ENCODE results near the gene PDLIM4.

Gene PDLIM4

DNA sequence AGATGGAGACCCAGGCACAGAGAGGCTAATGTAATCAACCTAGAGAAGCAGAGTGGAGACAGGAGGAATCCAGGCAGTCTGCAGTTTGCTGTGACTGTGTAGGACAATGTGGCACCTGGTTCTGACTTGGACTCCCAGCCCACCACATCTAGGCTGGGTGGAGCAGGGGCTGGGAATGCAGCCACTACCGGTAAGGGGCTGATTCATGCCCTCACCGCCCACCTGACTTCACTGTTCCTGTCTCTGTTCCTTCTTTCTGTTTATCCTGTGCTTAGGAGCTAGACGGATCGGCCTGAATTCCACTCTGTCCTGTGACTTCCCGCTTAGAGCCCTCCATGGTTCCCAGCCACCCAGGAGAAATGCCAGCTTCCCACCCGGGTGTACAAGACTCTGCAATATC is 2.6 kb downstream of the PDLIM4 start:
- H3K27ac ChIP-seq (replicated peaks): no peak overlapping the region
- no peak for TF ChIP-seq CTCF (IDR thresholded peaks at IDR 0.05; ENCODE audit: insufficient read depth, low read length)
- TF ChIP-seq, protein P1, sequence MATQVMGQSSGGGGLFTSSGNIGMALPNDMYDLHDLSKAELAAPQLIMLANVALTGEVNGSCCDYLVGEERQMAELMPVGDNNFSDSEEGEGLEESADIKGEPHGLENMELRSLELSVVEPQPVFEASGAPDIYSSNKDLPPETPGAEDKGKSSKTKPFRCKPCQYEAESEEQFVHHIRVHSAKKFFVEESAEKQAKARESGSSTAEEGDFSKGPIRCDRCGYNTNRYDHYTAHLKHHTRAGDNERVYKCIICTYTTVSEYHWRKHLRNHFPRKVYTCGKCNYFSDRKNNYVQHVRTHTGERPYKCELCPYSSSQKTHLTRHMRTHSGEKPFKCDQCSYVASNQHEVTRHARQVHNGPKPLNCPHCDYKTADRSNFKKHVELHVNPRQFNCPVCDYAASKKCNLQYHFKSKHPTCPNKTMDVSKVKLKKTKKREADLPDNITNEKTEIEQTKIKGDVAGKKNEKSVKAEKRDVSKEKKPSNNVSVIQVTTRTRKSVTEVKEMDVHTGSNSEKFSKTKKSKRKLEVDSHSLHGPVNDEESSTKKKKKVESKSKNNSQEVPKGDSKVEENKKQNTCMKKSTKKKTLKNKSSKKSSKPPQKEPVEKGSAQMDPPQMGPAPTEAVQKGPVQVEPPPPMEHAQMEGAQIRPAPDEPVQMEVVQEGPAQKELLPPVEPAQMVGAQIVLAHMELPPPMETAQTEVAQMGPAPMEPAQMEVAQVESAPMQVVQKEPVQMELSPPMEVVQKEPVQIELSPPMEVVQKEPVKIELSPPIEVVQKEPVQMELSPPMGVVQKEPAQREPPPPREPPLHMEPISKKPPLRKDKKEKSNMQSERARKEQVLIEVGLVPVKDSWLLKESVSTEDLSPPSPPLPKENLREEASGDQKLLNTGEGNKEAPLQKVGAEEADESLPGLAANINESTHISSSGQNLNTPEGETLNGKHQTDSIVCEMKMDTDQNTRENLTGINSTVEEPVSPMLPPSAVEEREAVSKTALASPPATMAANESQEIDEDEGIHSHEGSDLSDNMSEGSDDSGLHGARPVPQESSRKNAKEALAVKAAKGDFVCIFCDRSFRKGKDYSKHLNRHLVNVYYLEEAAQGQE (IDR thresholded peaks at IDR 0.05; ENCODE audit: insufficient replicate concordance, low read depth): no peak
- no peaks in the 10 kb centered on the region for H3K27me3 ChIP-seq (ENCODE audit: insufficient read depth, poor library complexity, severe bottlenecking)
- DNase-seq (ENCODE audit: low read depth in 1 of 2, low spot score in 1 of 2): no peak
- no peak overlapping the region for H3K4me3 ChIP-seq (replicated peaks; ENCODE audit: insufficient read depth, low read length)

DNA sequence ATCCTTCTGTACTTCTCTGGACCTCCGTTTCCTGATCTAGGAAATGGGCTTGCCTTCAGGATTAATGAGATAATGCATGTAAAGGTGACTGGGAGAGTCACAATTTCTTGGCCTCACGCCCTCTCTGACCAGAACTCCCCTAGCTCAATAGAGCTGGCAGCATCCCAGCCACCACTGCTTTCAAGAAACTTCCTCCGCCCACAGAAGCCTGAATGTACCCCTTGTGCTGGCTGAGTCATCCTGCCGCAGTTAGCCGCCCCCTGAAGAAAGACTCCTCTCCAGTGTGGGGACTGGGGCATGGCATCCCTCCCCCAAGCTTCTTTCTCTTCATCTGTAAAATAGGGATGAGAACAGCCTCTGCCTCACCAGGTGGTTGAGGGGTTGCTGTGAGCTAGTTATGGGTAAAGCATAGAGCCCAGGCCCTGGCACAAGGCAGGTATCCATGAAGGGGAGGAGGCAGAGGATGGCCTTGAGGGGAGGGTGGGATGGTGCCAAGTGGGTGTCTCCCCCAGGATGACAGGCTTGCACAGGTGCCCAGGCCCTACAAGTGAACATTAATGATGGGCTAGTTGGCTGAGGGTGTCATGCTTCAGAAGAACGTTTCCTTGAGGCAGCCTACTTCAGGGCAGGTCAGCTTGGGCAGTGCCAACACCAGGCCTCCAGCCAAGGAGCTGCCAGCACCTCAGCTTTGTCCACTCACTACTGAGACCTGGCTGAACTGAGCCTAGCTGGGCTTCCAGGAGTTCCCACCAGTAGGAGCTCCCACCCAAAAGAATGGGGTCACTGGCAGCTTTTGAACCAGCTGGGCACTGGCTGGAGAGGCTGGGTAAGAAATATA is 3.4 kb downstream of the PDLIM4 start:
- no peak for DNase-seq (ENCODE audit: low read depth in 1 of 2, low spot score in 1 of 2)
- Histone ChIP-seq H3K27me3 (ENCODE audit: insufficient read depth, poor library complexity, severe bottlenecking) (no peaks in the 10 kb centered on the region), H3K4me3 (replicated peaks; ENCODE audit: insufficient read depth, low read length) (no peak overlapping the region), H3K27ac (replicated peaks) (no peak overlapping the region)
- TF ChIP-seq SPI1 (IDR thresholded peaks at IDR 0.05; ENCODE audit: borderline replicate concordance, low read depth) (no peak), POLR2AphosphoS5 (IDR thresholded peaks at IDR 0.05; ENCODE audit: low read depth) (no peak), CTCF (IDR thresholded peaks at IDR 0.05; ENCODE audit: insufficient read depth, low read length) (no peak), GABPA (IDR thresholded peaks at IDR 0.05; ENCODE audit: low read depth) (no peak)
- TF ChIP-seq, protein P1 (IDR thresholded peaks at IDR 0.05; ENCODE audit: insufficient replicate concordance, low read depth): no peak

GRCh38 chr5:132261881-132262845 is 4.7 kb downstream of the PDLIM4 start:
- Histone ChIP-seq H3K4me3 (replicated peaks; ENCODE audit: insufficient read depth, low read length) (no peak overlapping the region), H3K27me3 (ENCODE audit: insufficient read depth, poor library complexity, severe bottlenecking) (no peaks in the 10 kb centered on the region), H3K27ac (replicated peaks) (no peak overlapping the region)
- TF ChIP-seq POLR2AphosphoS5 (IDR thresholded peaks at IDR 0.05; ENCODE audit: low read depth) (no peak), GABPA (IDR thresholded peaks at IDR 0.05; ENCODE audit: low read depth) (no peak), SPI1 (IDR thresholded peaks at IDR 0.05; ENCODE audit: borderline replicate concordance, low read depth) (no peak), CTCF (IDR thresholded peaks at IDR 0.05; ENCODE audit: insufficient read depth, low read length) (no peak)
- TF ChIP-seq, protein P1 (IDR thresholded peaks at IDR 0.05; ENCODE audit: insufficient replicate concordance, low read depth): no peak
- DNase-seq (ENCODE audit: low read depth in 1 of 2, low spot score in 1 of 2): no peak
